ENCODE data around the gene TSC1. TPM values are rescaled to one million over a fixed set of nuclear protein-coding genes. Genes with fewer than 3 reads are reported as not detected.

The TSC1 gene
- total RNA-seq, 1 donor from 2014 or later = 31.7 TPM

DNA sequence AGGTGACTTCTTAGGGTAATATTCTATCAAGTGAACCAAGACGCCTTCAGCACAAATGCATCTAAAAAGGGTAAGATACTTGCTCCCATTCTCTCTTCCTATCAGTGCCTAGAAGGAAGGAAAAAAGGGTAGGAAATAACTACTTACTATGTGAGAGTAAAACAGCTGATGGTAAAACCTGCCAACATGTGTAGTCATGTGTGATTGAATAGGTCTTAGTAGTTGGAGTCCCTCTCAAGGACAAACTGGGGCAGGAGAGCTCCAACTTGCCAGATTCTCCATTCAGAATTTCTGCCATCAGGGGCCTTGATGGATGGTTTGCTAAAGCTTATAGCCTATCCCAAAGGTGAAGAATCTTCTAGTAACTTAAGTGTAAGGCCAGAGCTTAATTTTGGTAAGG is 5.2 kb downstream of the TSC1 start:
- no peaks in the 10 kb centered on the region for H3K27me3 ChIP-seq (ENCODE audit: control insufficient read depth, insufficient read depth, low read length)
- peaks cover 1% of the 10 kb centered on the region for H3K36me3 ChIP-seq (ENCODE audit: control insufficient read depth, insufficient read depth, low read length)
- DNase-seq (ENCODE audit: low read depth) = no peak
- TF ChIP-seq, protein P1, sequence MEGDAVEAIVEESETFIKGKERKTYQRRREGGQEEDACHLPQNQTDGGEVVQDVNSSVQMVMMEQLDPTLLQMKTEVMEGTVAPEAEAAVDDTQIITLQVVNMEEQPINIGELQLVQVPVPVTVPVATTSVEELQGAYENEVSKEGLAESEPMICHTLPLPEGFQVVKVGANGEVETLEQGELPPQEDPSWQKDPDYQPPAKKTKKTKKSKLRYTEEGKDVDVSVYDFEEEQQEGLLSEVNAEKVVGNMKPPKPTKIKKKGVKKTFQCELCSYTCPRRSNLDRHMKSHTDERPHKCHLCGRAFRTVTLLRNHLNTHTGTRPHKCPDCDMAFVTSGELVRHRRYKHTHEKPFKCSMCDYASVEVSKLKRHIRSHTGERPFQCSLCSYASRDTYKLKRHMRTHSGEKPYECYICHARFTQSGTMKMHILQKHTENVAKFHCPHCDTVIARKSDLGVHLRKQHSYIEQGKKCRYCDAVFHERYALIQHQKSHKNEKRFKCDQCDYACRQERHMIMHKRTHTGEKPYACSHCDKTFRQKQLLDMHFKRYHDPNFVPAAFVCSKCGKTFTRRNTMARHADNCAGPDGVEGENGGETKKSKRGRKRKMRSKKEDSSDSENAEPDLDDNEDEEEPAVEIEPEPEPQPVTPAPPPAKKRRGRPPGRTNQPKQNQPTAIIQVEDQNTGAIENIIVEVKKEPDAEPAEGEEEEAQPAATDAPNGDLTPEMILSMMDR (IDR thresholded peaks at IDR 0.05; ENCODE audit: insufficient read depth, low read length, poor library complexity, severe bottlenecking) = no peak
- H3K4me3 ChIP-seq (ENCODE audit: low read depth, low read length) = no peak overlapping the region

DNA sequence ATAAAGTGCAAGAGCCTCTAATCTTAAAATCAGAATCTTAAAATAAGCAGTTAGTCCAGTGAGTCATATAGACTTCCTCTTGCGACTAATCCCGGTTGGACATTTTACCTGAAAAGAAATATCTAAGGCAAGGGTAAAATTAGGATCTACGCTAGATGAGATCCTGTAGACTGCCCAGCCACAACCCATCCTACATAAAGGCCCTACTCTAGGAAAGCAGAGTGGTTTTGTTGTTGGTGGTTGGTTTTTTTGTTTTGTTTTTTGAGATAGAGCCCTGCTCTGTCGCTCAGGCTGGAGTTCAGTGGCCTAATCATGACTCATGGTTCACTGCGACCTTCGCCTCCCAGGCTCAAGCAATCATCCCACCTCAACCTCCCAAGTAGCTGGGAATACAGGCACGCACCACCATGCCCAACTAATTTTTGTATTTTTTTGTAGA is 6.9 kb downstream of the TSC1 start:
- no peak overlapping the region for H3K4me3 ChIP-seq (ENCODE audit: low read depth, low read length)
- TF ChIP-seq, protein P1 (IDR thresholded peaks at IDR 0.05; ENCODE audit: insufficient read depth, low read length, poor library complexity, severe bottlenecking) = no peak
- H3K36me3 ChIP-seq (ENCODE audit: control insufficient read depth, insufficient read depth, low read length) = peaks cover 1% of the 10 kb centered on the region
- no peaks in the 10 kb centered on the region for H3K27me3 ChIP-seq (ENCODE audit: control insufficient read depth, insufficient read depth, low read length)
- DNase-seq (ENCODE audit: low read depth) = no peak

DNA sequence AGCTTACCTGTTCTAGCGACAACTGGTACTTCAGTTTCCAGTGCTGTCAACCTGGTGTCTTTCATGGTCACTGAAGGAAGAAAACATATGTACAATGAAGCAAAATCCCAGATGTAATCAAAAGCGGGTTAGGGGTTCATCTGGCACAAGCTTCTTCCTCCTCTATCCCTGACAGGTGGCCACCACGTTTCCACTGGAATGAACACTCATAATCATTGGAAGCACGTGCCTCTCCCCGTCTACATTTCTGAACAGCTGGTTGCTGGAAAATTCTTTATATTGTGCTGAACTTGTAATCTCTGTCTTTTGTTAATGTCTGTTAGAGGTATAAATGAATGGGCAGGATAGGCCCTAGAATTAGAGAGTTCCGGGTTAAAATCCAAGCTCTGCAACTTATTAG is 9.4 kb downstream of the TSC1 start:
- H3K27me3 ChIP-seq (ENCODE audit: control insufficient read depth, insufficient read depth, low read length) = no peaks in the 10 kb centered on the region
- no peak for DNase-seq (ENCODE audit: low read depth)
- H3K4me3 ChIP-seq (ENCODE audit: low read depth, low read length) = no peak overlapping the region
- peaks cover 1% of the 10 kb centered on the region for H3K36me3 ChIP-seq (ENCODE audit: control insufficient read depth, insufficient read depth, low read length)
- TF ChIP-seq, protein P1 (IDR thresholded peaks at IDR 0.05; ENCODE audit: insufficient read depth, low read length, poor library complexity, severe bottlenecking) = no peak

DNA sequence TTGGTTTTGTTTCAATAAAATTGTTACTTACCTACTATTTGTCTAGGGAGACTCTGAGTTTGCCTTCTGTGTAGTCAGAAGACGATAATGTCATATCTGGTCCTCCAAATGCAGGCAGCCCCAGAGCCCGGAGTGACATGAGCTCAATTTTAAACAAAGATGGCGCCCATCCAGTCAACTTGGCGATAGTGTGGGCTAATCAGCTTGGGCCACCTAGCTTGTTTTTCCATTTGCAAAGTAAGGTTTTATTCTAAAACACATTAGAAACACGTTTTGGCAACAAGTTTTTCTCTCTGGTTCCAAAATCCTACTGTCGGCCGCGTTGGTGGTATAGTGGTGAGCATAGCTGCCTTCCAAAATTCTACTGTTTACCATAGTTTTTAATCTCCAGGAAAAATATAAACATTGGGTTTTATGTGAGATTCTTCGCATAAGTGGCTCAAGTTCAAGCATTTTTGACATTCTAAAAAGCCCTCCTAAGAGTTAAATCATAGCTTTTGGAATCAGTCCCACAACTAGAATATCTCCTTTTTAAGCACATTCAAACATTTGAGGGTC is 13.2 kb downstream of the TSC1 start:
- Histone ChIP-seq H3K4me3 (ENCODE audit: low read depth, low read length) (no peak overlapping the region), H3K27me3 (ENCODE audit: control insufficient read depth, insufficient read depth, low read length) (no peaks in the 10 kb centered on the region), H3K36me3 (ENCODE audit: control insufficient read depth, insufficient read depth, low read length) (peaks cover 1% of the 10 kb centered on the region)
- TF ChIP-seq, protein P1 (IDR thresholded peaks at IDR 0.05; ENCODE audit: insufficient read depth, low read length, poor library complexity, severe bottlenecking) = no peak
- DNase-seq (ENCODE audit: low read depth) = no peak

DNA sequence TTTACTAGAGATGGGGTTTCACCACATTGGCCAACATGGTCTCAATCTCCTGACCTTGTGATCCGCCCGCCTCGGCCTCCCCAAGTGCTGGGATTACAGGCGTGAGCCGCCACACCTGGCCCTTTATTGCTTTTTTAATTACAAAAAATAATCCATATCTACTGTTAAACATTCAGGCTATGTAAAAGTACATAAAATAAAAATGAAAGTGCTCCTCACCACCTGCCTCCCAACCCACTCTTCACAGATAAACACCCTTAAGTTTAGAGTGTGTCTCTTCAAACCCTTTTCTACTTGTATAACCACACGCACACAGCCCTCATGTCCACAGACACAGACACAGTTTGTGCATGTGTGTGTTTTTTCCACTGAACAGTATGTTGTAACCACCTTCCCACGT is 16.7 kb downstream of the TSC1 start:
- Histone ChIP-seq H3K27me3 (ENCODE audit: control insufficient read depth, insufficient read depth, low read length) (no peaks in the 10 kb centered on the region), H3K36me3 (ENCODE audit: control insufficient read depth, insufficient read depth, low read length) (no peaks in the 10 kb centered on the region), H3K4me3 (ENCODE audit: low read depth, low read length) (no peak overlapping the region)
- TF ChIP-seq, protein P1 (IDR thresholded peaks at IDR 0.05; ENCODE audit: insufficient read depth, low read length, poor library complexity, severe bottlenecking) = no peak
- no peak for DNase-seq (ENCODE audit: low read depth)

DNA sequence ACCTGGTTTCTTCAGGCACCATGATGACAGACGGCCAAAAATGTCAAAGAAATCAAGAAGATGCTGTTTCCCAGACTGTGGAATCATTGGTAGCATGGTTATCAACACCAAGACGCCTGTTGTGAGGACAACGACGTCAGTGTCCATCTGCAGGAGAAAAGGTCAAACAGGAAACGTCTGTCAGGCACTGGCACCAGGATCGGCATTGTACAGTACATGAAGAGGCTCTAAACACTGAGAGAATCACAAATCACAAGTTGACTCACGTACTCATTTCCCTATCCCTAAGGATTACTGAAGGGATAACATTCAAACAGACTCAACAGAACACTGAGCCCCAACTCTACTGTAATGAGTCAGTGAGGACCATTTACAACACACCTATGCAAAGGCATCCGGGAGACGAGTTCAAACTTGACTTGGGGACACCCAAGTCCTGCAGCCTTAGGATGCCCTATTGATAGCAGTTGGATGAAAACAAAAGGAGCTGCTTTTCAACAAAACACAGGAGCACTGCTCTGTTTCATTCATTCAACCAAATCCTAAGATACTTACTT is 21.0 kb downstream of the TSC1 start:
- Histone ChIP-seq H3K4me3 (ENCODE audit: low read depth, low read length) (no peak overlapping the region), H3K36me3 (ENCODE audit: control insufficient read depth, insufficient read depth, low read length) (no peaks in the 10 kb centered on the region), H3K27me3 (ENCODE audit: control insufficient read depth, insufficient read depth, low read length) (no peaks in the 10 kb centered on the region)
- DNase-seq (ENCODE audit: low read depth) = no peak
- TF ChIP-seq, protein P1 (IDR thresholded peaks at IDR 0.05; ENCODE audit: insufficient read depth, low read length, poor library complexity, severe bottlenecking) = no peak

Measured in kidney epithelial cell (primary cell).